Measurements from ENCODE around the gene CSGALNACT2. TPM values are rescaled to one million over a fixed set of nuclear protein-coding genes. Genes with fewer than 3 reads are reported as not detected.

CSGALNACT2 gene
- total RNA-seq, 2 experiments from 2014 or later: 19.3 to 19.5 TPM

GRCh38 chr10:43105102-43105955, 32.9 kb upstream of the CSGALNACT2 start:
- no peaks in the 10 kb centered on the region for H3K36me3 Mint-ChIP-seq (ENCODE audit: low read depth)
- peak overlapping the region; percentile 46 for H3K4me3 Mint-ChIP-seq
- ChIA-PET CTCF (interaction anchor here (0.7 to 1.5 kb wide), 7 partner anchors 9 to 367 kb away, joined by 3 to 4 read pairs (median 3); no protein-coding TSS in a partner anchor), POLR2A (no interaction called here)
- peak; percentile 88 for DNase-seq
- ATAC-seq: peak; percentile 95
- peaks cover 19% of the 10 kb centered on the region for H3K27me3 Mint-ChIP-seq
- H3K4me1 Mint-ChIP-seq: peaks cover 4% of the 10 kb centered on the region
- no peak overlapping the region for H3K27ac Mint-ChIP-seq
- H3K9me3 Mint-ChIP-seq (ENCODE audit: low read depth): no peaks in the 10 kb centered on the region
- intact Hi-C loops (cut with DNase I, micrococcal nuclease): loop anchor here (1.0 to 10.0 kb wide), 8 partner anchors 29 to 927 kb away; partner anchors contain the start of genes BMS1 (in 1 of the 2), RET (in 1 of the 2) and ZNF33B (in 1 of the 2)

GRCh38 chr10:43105956-43106229, 32.4 kb upstream of the CSGALNACT2 start:
- Mint-ChIP-seq H3K36me3 (ENCODE audit: low read depth) (no peaks in the 10 kb centered on the region), H3K4me1 (peaks cover 4% of the 10 kb centered on the region), H3K9me3 (ENCODE audit: low read depth) (no peaks in the 10 kb centered on the region), H3K27ac (no peak overlapping the region), H3K27me3 (peaks cover 19% of the 10 kb centered on the region), H3K4me3 (no peak overlapping the region)
- intact Hi-C loops (cut with DNase I, micrococcal nuclease): loop anchor here (1.0 to 10.0 kb wide), 8 partner anchors 29 to 927 kb away; partner anchors contain the start of genes BMS1 (in 1 of the 2), RET (in 1 of the 2) and ZNF33B (in 1 of the 2)
- DNase-seq: no peak
- ATAC-seq: peak; percentile 2
- ChIA-PET POLR2A (no interaction called here), CTCF (interaction anchor here (1.1 kb wide), 1 partner anchor 367 kb away, joined by 3 read pairs; no protein-coding TSS in a partner anchor)

GRCh38 chr10:43106256-43107091, 31.8 kb upstream of the CSGALNACT2 start:
- DNase-seq: no peak
- Mint-ChIP-seq H3K4me1 (peaks cover 4% of the 10 kb centered on the region), H3K27me3 (peaks cover 19% of the 10 kb centered on the region), H3K36me3 (ENCODE audit: low read depth) (no peaks in the 10 kb centered on the region), H3K9me3 (ENCODE audit: low read depth) (no peaks in the 10 kb centered on the region), H3K4me3 (no peak overlapping the region), H3K27ac (no peak overlapping the region)
- CTCF ChIA-PET: no interaction called here
- no peak for ATAC-seq
- intact Hi-C loops (cut with DNase I, micrococcal nuclease): loop anchor here in 1 of 2 experiments (10.0 kb wide), 2 partner anchors 172 to 472 kb away; partner anchors contain the start of gene ZNF33B
- POLR2A ChIA-PET: no interaction called here

- Mint-ChIP-seq H3K4me1 (peaks cover 4% of the 10 kb centered on the region), H3K27me3 (peaks cover 4% of the 10 kb centered on the region), H3K36me3 (ENCODE audit: low read depth) (no peaks in the 10 kb centered on the region), H3K4me3 (no peak overlapping the region), H3K9me3 (ENCODE audit: low read depth) (no peaks in the 10 kb centered on the region), H3K27ac (no peak overlapping the region)
- POLR2A ChIA-PET: no interaction called here
- ATAC-seq (no peak), DNase-seq (no peak)
- intact Hi-C loops (cut with DNase I, micrococcal nuclease): loop anchor here in 1 of 2 experiments (10.0 kb wide), 2 partner anchors 174 to 474 kb away; partner anchors contain the start of gene ZNF33B
- CTCF ChIA-PET: no interaction called here
Observed at GRCh38 chr10:43108951-43109350, 29.3 kb upstream of the CSGALNACT2 start.

GRCh38 chr10:43109671-43110249, 28.5 kb upstream of the CSGALNACT2 start:
- ChIA-PET POLR2A (no interaction called here), CTCF (interaction anchor here (0.6 kb wide), 1 partner anchor 468 kb away, joined by 3 read pairs; no protein-coding TSS in a partner anchor)
- Mint-ChIP-seq H3K27me3 (peaks cover 4% of the 10 kb centered on the region), H3K4me1 (peaks cover 4% of the 10 kb centered on the region), H3K9me3 (ENCODE audit: low read depth) (no peaks in the 10 kb centered on the region), H3K27ac (no peak overlapping the region), H3K36me3 (ENCODE audit: low read depth) (no peaks in the 10 kb centered on the region), H3K4me3 (no peak overlapping the region)
- intact Hi-C loops (cut with DNase I, micrococcal nuclease): loop anchor here in 1 of 2 experiments (10.0 kb wide), 2 partner anchors 175 to 475 kb away; partner anchors contain the start of gene ZNF33B
- no peak for ATAC-seq
- no peak for DNase-seq

- ChIA-PET CTCF (interaction anchor here (0.5 to 0.6 kb wide), 2 partner anchors 379 to 468 kb away, joined by 3 to 4 read pairs; no protein-coding TSS in a partner anchor), POLR2A (no interaction called here)
- ATAC-seq: no peak
- Mint-ChIP-seq H3K36me3 (ENCODE audit: low read depth) (no peaks in the 10 kb centered on the region), H3K9me3 (ENCODE audit: low read depth) (no peaks in the 10 kb centered on the region), H3K4me3 (no peak overlapping the region), H3K4me1 (no peaks in the 10 kb centered on the region), H3K27ac (no peak overlapping the region), H3K27me3 (no peaks in the 10 kb centered on the region)
- intact Hi-C loops (cut with DNase I, micrococcal nuclease): no loop called here
- no peak for DNase-seq
Observed at GRCh38 chr10:43110338-43111071, 27.7 kb upstream of the CSGALNACT2 start.

GRCh38 chr10:43111101-43111500, 27.1 kb upstream of the CSGALNACT2 start:
- intact Hi-C loops (cut with DNase I, micrococcal nuclease): no loop called here
- POLR2A ChIA-PET: no interaction called here

GRCh38 chr10:43111921-43112607, 26.2 kb upstream of the CSGALNACT2 start:
- H3K36me3 Mint-ChIP-seq (ENCODE audit: low read depth): no peaks in the 10 kb centered on the region
- H3K27ac Mint-ChIP-seq: no peak overlapping the region
- POLR2A ChIA-PET: no interaction called here
- intact Hi-C loops (cut with DNase I, micrococcal nuclease): no loop called here
- no peaks in the 10 kb centered on the region for H3K27me3 Mint-ChIP-seq
- H3K4me3 Mint-ChIP-seq: no peak overlapping the region
- ATAC-seq (no peak), DNase-seq (no peak)
- no peaks in the 10 kb centered on the region for H3K9me3 Mint-ChIP-seq (ENCODE audit: low read depth)
- no peaks in the 10 kb centered on the region for H3K4me1 Mint-ChIP-seq
- CTCF ChIA-PET: no interaction called here

More at GRCh38 chr10:43111101-43111500, 27.1 kb upstream of the CSGALNACT2 start:
- Mint-ChIP-seq H3K27me3 (no peaks in the 10 kb centered on the region), H3K36me3 (ENCODE audit: low read depth) (no peaks in the 10 kb centered on the region), H3K27ac (no peak overlapping the region), H3K9me3 (ENCODE audit: low read depth) (no peaks in the 10 kb centered on the region), H3K4me3 (no peak overlapping the region), H3K4me1 (no peaks in the 10 kb centered on the region)
- no peak for ATAC-seq
- no peak for DNase-seq
- CTCF ChIA-PET: no interaction called here

- Mint-ChIP-seq H3K36me3 (ENCODE audit: low read depth) (no peaks in the 10 kb centered on the region), H3K27ac (no peak overlapping the region), H3K4me3 (no peak overlapping the region), H3K9me3 (ENCODE audit: low read depth) (no peaks in the 10 kb centered on the region), H3K4me1 (no peaks in the 10 kb centered on the region), H3K27me3 (no peaks in the 10 kb centered on the region)
- ChIA-PET POLR2A (no interaction called here), CTCF (no interaction called here)
- DNase-seq (no peak), ATAC-seq (no peak)
- intact Hi-C loops (cut with DNase I, micrococcal nuclease): no loop called here
Observed at GRCh38 chr10:43112608-43112961, 25.7 kb upstream of the CSGALNACT2 start.

GRCh38 chr10:43113201-43114087, 24.8 kb upstream of the CSGALNACT2 start:
- intact Hi-C loops (cut with DNase I, micrococcal nuclease): no loop called here
- H3K4me1 Mint-ChIP-seq: no peaks in the 10 kb centered on the region
- H3K27ac Mint-ChIP-seq: no peak overlapping the region
- ATAC-seq (no peak), DNase-seq (no peak)
- H3K36me3 Mint-ChIP-seq (ENCODE audit: low read depth): no peaks in the 10 kb centered on the region
- POLR2A ChIA-PET: no interaction called here
- no peaks in the 10 kb centered on the region for H3K27me3 Mint-ChIP-seq
- H3K4me3 Mint-ChIP-seq: no peak overlapping the region
- no peaks in the 10 kb centered on the region for H3K9me3 Mint-ChIP-seq (ENCODE audit: low read depth)
- CTCF ChIA-PET: no interaction called here
